ENCODE measurements around the gene ABR. TPM values are rescaled to one million over a fixed set of nuclear protein-coding genes. Genes with fewer than 3 reads are reported as not detected.
A peak's percentile ranks its signal among the peaks of the same experiment; 100 is the strongest.

Gene ABR
- polyA plus RNA-seq, 3 donors, result 19.8 to 160 (median 26.0) TPM

DNA sequence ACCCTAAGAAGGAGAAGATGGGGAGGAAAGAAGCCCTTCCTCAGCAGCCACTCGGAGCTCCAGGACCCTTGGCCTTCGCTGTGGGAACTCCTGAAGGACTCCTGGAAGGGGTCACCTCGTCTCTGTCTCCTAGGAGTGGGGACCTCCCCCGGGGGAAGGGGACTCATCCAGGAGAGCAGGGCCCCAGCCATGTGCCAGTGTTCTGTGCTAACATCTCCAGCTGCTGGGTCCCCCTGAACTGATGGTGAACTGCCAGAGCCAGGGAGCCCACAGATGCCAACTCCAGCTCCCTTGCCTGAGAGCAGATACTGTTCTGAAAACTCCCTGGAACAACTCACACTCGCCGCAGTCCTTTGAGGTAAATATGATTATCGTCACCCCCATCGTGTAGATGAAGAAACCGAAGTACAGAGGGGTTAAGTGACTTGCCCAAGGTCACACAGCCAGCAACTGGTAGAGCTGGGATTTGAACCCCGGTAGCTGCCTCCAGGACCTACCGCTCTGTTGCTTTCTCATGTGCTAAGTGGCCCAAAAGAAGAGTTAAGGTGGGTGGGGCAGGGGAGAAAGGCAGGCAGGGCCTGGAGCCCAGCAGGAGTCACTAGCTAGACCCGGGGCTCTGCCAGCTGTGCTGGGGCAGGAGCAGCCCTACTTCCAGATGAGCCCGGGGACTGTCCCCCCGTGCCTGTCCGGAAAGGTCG is 172.3 kb downstream of the ABR start:
- no peaks in the 10 kb centered on the region for H3K79me2 ChIP-seq (ENCODE audit: insufficient read depth, low read length)
- 97% methylated on average over 14 of the region's 16 CpGs for WGBS (ENCODE audit: insufficient coverage)
- TF ChIP-seq, protein P1, sequence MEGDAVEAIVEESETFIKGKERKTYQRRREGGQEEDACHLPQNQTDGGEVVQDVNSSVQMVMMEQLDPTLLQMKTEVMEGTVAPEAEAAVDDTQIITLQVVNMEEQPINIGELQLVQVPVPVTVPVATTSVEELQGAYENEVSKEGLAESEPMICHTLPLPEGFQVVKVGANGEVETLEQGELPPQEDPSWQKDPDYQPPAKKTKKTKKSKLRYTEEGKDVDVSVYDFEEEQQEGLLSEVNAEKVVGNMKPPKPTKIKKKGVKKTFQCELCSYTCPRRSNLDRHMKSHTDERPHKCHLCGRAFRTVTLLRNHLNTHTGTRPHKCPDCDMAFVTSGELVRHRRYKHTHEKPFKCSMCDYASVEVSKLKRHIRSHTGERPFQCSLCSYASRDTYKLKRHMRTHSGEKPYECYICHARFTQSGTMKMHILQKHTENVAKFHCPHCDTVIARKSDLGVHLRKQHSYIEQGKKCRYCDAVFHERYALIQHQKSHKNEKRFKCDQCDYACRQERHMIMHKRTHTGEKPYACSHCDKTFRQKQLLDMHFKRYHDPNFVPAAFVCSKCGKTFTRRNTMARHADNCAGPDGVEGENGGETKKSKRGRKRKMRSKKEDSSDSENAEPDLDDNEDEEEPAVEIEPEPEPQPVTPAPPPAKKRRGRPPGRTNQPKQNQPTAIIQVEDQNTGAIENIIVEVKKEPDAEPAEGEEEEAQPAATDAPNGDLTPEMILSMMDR (IDR thresholded peaks at IDR 0.05), result no peak
- Mint-ChIP-seq H3K27me3 (ENCODE audit: low read depth in 3 of 3) (peaks cover 0 to 2% (median 0%) of the 10 kb centered on the region in 3 donors), H3K4me3 (no peak overlapping the region), H3K4me1 (no peaks in the 10 kb centered on the region), H3K36me3 (peaks cover 71 to 91% of the 10 kb centered on the region in 2 donors), H3K27ac (peak overlapping the region in 2 of 7 donors; percentile 33 to 66), H3K9me3 (no peaks in the 10 kb centered on the region)
- H3K36me3 ChIP-seq (replicated peaks in 1 of 2; ENCODE audit: control insufficient read depth in 1 of 2, insufficient read depth in 2 of 2, low read length in 2 of 2), result peaks cover 92 to 99% of the 10 kb centered on the region in 2 donors
- H3K9me3 ChIP-seq (replicated peaks in 1 of 2; ENCODE audit: control insufficient read depth in 1 of 2, insufficient read depth in 1 of 2, low read length in 2 of 2), result no peaks in the 10 kb centered on the region
- H3K4me2 ChIP-seq (replicated peaks; ENCODE audit: extremely low read depth, low read length, poor library complexity, severe bottlenecking), result no peak overlapping the region
- H3K4me1 ChIP-seq (ENCODE audit: control insufficient read depth in 1 of 2, insufficient read depth in 2 of 2, low read length in 2 of 2), result no peaks in the 10 kb centered on the region
- H3K27ac ChIP-seq (ENCODE audit: low read depth in 1 of 2, low read length in 2 of 2), result no peak overlapping the region
- peaks cover 92% of the 10 kb centered on the region for H4K20me1 ChIP-seq (ENCODE audit: insufficient read depth, low read length)
- no peak overlapping the region for H3K4me3 ChIP-seq (replicated peaks in 1 of 3; ENCODE audit: low read depth in 2 of 3, low read length in 3 of 3)
- no peaks in the 10 kb centered on the region for H3K27me3 ChIP-seq (ENCODE audit: control insufficient read depth in 2 of 2, insufficient read depth in 2 of 2, low read length in 2 of 2)
- no peak for DNase-seq
- no peak overlapping the region for H3K9ac ChIP-seq (ENCODE audit: insufficient read depth, low read length, poor library complexity, severe bottlenecking)
- H2AFZ ChIP-seq (ENCODE audit: insufficient read depth, low read depth, low read length, poor library complexity, severe bottlenecking), result no peak overlapping the region
- intact Hi-C loops (cut with micrococcal nuclease), result loop anchor here in 1 of 2 donors (10.0 kb wide), 1 partner anchor 47 kb away; no protein-coding TSS in a partner anchor

DNA sequence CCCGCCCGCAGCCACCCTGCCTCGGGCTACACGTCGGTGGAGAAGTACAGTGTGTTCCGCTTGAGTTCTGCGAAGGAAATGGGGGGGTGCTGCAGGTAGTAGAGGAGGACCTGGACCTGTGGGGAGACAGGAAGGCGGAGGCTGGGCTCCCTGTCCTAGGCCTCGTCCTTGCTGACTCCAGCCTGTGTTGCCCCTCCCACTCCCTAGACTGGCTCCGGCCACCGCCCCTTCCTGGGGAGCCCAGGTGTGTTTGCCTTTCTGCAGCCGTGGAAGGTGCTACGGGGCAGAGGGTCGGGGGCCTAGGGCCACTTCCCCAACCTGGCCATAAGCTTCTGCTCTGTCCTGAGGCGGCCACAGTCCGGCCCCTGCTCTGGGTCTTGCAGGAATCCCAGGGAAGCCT is 173.7 kb downstream of the ABR start:
- DNase-seq, result no peak
- Histone ChIP-seq H3K36me3 (replicated peaks in 1 of 2; ENCODE audit: control insufficient read depth in 1 of 2, insufficient read depth in 2 of 2, low read length in 2 of 2) (peaks cover 93 to 99% of the 10 kb centered on the region in 2 donors), H3K9ac (ENCODE audit: insufficient read depth, low read length, poor library complexity, severe bottlenecking) (no peak overlapping the region), H3K79me2 (ENCODE audit: insufficient read depth, low read length) (no peaks in the 10 kb centered on the region), H2AFZ (ENCODE audit: insufficient read depth, low read depth, low read length, poor library complexity, severe bottlenecking) (no peak overlapping the region), H3K4me2 (replicated peaks; ENCODE audit: extremely low read depth, low read length, poor library complexity, severe bottlenecking) (no peak overlapping the region), H3K9me3 (replicated peaks in 1 of 2; ENCODE audit: control insufficient read depth in 1 of 2, insufficient read depth in 1 of 2, low read length in 2 of 2) (no peaks in the 10 kb centered on the region), H4K20me1 (ENCODE audit: insufficient read depth, low read length) (peaks cover 92% of the 10 kb centered on the region), H3K4me1 (ENCODE audit: control insufficient read depth in 1 of 2, insufficient read depth in 2 of 2, low read length in 2 of 2) (no peaks in the 10 kb centered on the region), H3K27ac (ENCODE audit: low read depth in 1 of 2, low read length in 2 of 2) (no peak overlapping the region), H3K4me3 (replicated peaks in 1 of 3; ENCODE audit: low read depth in 2 of 3, low read length in 3 of 3) (no peak overlapping the region), H3K27me3 (ENCODE audit: control insufficient read depth in 2 of 2, insufficient read depth in 2 of 2, low read length in 2 of 2) (no peaks in the 10 kb centered on the region)
- Mint-ChIP-seq H3K27me3 (ENCODE audit: low read depth in 3 of 3) (peaks cover 0 to 2% (median 0%) of the 10 kb centered on the region in 3 donors), H3K4me1 (no peaks in the 10 kb centered on the region), H3K36me3 (peaks cover 72 to 90% of the 10 kb centered on the region in 2 donors), H3K9me3 (no peaks in the 10 kb centered on the region), H3K4me3 (no peak overlapping the region), H3K27ac (peak overlapping the region in 2 of 7 donors; percentile 19 to 74)
- 76% methylated on average over 11 of the region's 16 CpGs for WGBS (ENCODE audit: insufficient coverage)
- TF ChIP-seq, protein P1 (IDR thresholded peaks at IDR 0.05), result no peak
- intact Hi-C loops (cut with micrococcal nuclease), result loop anchor here in 1 of 2 donors (10.0 kb wide), 1 partner anchor 49 kb away; no protein-coding TSS in a partner anchor
